Measurements from ENCODE around the gene AP3M1. TPM values are rescaled to one million over a fixed set of nuclear protein-coding genes. Genes with fewer than 3 reads are reported as not detected.

The AP3M1 gene
- total RNA-seq, 1 donor from 2014 or later = 58.3 TPM

DNA sequence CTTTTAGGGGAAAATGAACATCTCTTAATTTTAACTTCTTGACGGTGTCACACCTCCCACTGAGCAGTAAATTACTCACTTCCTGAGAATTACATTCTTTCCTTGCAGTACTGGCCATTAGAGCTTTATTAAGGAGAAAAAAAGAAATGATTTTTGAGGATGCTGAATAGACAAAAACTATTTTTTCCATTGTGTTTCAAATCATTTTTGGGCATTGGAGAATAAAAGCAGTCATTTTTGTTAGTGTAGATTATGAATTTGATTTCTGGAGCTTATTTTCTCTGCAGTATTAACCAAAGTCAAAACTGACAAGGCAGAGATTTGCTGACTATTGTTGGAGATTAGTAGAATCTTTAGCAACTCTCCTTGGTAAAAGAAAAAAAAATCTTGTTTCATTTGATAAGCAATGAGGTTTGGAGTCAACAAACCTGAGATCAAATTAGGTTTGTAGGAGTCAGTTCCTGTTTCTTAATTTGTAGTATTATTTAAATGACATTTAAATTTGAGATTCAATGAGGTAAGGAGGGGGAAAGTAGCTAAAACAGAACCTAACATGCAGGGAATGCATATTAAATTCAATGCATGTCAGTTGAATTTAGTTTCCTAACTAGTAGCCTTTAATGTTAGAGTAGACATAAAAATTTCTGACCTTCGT, 70.6 kb downstream of the AP3M1 start:
- H3K36me3 Mint-ChIP-seq = peaks cover 20% of the 10 kb centered on the region
- H3K27ac ChIP-seq = peak overlapping the region; percentile 28
- TF ChIP-seq EZH2phosphoT487 (IDR thresholded peaks at IDR 0.05) = no peak
- no peak for TF ChIP-seq EZH2 (IDR thresholded peaks at IDR 0.05)
- TF ChIP-seq, protein P1, sequence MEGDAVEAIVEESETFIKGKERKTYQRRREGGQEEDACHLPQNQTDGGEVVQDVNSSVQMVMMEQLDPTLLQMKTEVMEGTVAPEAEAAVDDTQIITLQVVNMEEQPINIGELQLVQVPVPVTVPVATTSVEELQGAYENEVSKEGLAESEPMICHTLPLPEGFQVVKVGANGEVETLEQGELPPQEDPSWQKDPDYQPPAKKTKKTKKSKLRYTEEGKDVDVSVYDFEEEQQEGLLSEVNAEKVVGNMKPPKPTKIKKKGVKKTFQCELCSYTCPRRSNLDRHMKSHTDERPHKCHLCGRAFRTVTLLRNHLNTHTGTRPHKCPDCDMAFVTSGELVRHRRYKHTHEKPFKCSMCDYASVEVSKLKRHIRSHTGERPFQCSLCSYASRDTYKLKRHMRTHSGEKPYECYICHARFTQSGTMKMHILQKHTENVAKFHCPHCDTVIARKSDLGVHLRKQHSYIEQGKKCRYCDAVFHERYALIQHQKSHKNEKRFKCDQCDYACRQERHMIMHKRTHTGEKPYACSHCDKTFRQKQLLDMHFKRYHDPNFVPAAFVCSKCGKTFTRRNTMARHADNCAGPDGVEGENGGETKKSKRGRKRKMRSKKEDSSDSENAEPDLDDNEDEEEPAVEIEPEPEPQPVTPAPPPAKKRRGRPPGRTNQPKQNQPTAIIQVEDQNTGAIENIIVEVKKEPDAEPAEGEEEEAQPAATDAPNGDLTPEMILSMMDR (IDR thresholded peaks at IDR 0.05) = no peak
- H4K20me1 ChIP-seq (ENCODE audit: low read depth) = no peaks in the 10 kb centered on the region
- no peaks in the 10 kb centered on the region for H3K9me3 Mint-ChIP-seq
- peaks cover 32% of the 10 kb centered on the region for H3K4me1 Mint-ChIP-seq
- H3K4me1 ChIP-seq = peaks cover 9% of the 10 kb centered on the region
- no peaks in the 10 kb centered on the region for H3K36me3 ChIP-seq
- H3K27me3 ChIP-seq = no peaks in the 10 kb centered on the region
- H3K4me2 ChIP-seq = no peak overlapping the region
- H3K4me3 ChIP-seq = no peak overlapping the region
- H3F3A ChIP-seq (ENCODE audit: low read depth) = no peaks in the 10 kb centered on the region
- H3K27me3 Mint-ChIP-seq (ENCODE audit: insufficient read depth, low read depth) = no peaks in the 10 kb centered on the region
- H3K9ac ChIP-seq = no peak overlapping the region
- H3K79me2 ChIP-seq (ENCODE audit: low read depth) = no peaks in the 10 kb centered on the region
- H3K27ac Mint-ChIP-seq = no peak overlapping the region
- DNase-seq (ENCODE audit: low spot score) = no peak
- no peaks in the 10 kb centered on the region for H3K9me3 ChIP-seq (ENCODE audit: low read depth)
- H3K4me3 Mint-ChIP-seq = no peak overlapping the region
- H2AFZ ChIP-seq (replicated peaks) = no peak overlapping the region

DNA sequence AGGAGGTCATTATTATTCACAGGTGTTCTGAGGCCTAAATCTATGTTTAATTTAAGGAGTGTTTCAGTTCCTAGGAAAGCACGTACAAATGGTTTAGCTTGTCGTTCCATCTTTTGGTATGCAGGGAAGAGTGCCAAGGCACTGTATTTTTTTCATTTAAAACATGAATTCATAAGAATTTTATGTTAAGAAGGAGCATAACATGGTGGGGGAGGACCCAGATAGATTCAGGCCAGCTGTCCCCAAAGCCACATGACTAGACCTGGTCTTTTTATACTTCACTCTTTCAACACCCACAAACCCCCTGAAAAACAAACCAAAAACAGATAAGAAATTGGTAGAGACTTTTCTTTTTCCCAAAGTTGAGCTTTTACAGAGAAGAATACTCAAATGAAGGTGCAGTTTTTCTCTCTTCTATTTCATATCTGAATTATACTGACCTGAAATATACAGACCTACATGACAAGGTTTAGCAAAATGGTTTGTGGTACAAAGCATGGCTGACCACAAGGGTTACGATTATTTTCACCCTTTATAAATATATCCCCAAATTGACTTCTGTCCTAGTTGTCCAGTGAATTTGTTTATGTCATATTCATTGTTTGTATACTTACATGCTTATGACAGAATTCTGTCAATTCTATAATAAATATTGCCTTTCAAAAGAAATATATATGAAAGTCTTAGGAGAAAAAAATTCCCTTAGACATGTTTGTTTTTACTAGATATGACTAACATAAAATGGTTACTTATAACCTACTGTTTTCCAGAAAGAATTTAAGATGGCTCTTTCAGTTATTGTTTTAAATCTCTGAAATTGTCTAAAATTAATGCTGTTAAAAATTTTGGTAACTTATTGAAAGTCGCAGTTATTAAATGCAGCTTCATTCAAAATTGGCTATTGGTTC, 71.3 kb downstream of the AP3M1 start:
- H3K4me3 ChIP-seq = no peak overlapping the region
- DNase-seq (ENCODE audit: low spot score) = no peak
- no peak overlapping the region for H3K27ac Mint-ChIP-seq

DNA sequence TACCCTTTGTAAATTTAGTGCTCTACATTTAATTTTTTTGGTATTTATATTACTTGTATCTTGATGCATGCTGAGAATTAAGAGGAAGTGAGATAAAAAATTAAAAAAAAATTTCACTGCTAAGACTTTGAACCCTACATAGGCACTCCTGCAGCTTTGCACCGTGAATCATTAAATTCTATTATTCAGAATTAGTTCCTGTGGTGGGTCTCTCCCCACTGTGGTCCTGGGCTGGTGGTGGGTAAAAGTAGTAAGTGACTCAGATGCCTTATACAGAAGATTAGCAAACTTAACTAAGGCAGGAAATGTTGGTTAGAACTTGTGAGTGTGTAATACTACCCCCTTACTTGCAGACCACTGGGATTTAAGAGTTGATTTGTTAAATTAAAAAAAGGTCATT, 72.6 kb downstream of the AP3M1 start:
- peaks cover 2% of the 10 kb centered on the region for H3K27me3 Mint-ChIP-seq (ENCODE audit: insufficient read depth, low read depth)
- Histone ChIP-seq H3K27ac (no peak overlapping the region), H4K20me1 (ENCODE audit: low read depth) (no peaks in the 10 kb centered on the region), H3K9me3 (ENCODE audit: low read depth) (no peaks in the 10 kb centered on the region), H2AFZ (replicated peaks) (no peak overlapping the region), H3K79me2 (ENCODE audit: low read depth) (no peaks in the 10 kb centered on the region), H3K4me3 (no peak overlapping the region), H3K36me3 (no peaks in the 10 kb centered on the region), H3K9ac (no peak overlapping the region), H3K27me3 (no peaks in the 10 kb centered on the region), H3K4me1 (peaks cover 9% of the 10 kb centered on the region), H3F3A (ENCODE audit: low read depth) (no peaks in the 10 kb centered on the region), H3K4me2 (no peak overlapping the region)
- H3K36me3 Mint-ChIP-seq = peaks cover 27% of the 10 kb centered on the region
- H3K9me3 Mint-ChIP-seq = no peaks in the 10 kb centered on the region
- DNase-seq (ENCODE audit: low spot score) = no peak
- H3K27ac Mint-ChIP-seq = peak overlapping the region; percentile 32
- H3K4me1 Mint-ChIP-seq = peaks cover 35% of the 10 kb centered on the region
- no peak overlapping the region for H3K4me3 Mint-ChIP-seq
- no peak for TF ChIP-seq EZH2phosphoT487 (IDR thresholded peaks at IDR 0.05)
- no peak for TF ChIP-seq EZH2 (IDR thresholded peaks at IDR 0.05)
- TF ChIP-seq, protein P1 (IDR thresholded peaks at IDR 0.05) = no peak

More for the DNA sequence above, 71.3 kb downstream of the AP3M1 start:
- H3K27me3 ChIP-seq = no peaks in the 10 kb centered on the region
- H3K27me3 Mint-ChIP-seq (ENCODE audit: insufficient read depth, low read depth) = no peaks in the 10 kb centered on the region
- H3K4me1 ChIP-seq = peaks cover 9% of the 10 kb centered on the region
- no peak overlapping the region for H3K27ac ChIP-seq
- no peak overlapping the region for H3K9ac ChIP-seq
- peaks cover 24% of the 10 kb centered on the region for H3K36me3 Mint-ChIP-seq
- TF ChIP-seq EZH2phosphoT487 (IDR thresholded peaks at IDR 0.05) (no peak), EZH2 (IDR thresholded peaks at IDR 0.05) (no peak)
- TF ChIP-seq, protein P1 (IDR thresholded peaks at IDR 0.05) = no peak
- H2AFZ ChIP-seq (replicated peaks) = no peak overlapping the region
- peaks cover 32% of the 10 kb centered on the region for H3K4me1 Mint-ChIP-seq
- H3K4me3 Mint-ChIP-seq = no peak overlapping the region
- H3K36me3 ChIP-seq = no peaks in the 10 kb centered on the region
- H4K20me1 ChIP-seq (ENCODE audit: low read depth) = no peaks in the 10 kb centered on the region
- H3K9me3 Mint-ChIP-seq = no peaks in the 10 kb centered on the region
- no peaks in the 10 kb centered on the region for H3K79me2 ChIP-seq (ENCODE audit: low read depth)
- no peaks in the 10 kb centered on the region for H3K9me3 ChIP-seq (ENCODE audit: low read depth)
- H3K4me2 ChIP-seq = no peak overlapping the region
- H3F3A ChIP-seq (ENCODE audit: low read depth) = no peaks in the 10 kb centered on the region

Data from neural progenitor cell (in vitro differentiated cells).